Measurements from ENCODE around the gene CAMTA1.

DNA sequence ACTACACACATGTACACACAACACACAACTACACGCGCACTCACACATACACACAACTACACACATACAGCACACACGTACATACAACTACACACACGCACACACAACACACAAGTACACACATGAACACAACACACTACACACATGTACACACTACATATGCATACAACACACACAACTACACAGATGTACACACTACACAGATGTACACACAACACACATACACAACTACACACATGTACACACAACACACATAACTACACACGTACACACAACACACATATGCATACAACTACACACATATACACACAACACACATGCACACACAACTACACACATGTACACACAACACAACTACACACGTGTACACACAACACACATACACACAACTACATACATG lies 318.6 kb downstream of the CAMTA1 start:
- TF ChIP-seq, protein P1, sequence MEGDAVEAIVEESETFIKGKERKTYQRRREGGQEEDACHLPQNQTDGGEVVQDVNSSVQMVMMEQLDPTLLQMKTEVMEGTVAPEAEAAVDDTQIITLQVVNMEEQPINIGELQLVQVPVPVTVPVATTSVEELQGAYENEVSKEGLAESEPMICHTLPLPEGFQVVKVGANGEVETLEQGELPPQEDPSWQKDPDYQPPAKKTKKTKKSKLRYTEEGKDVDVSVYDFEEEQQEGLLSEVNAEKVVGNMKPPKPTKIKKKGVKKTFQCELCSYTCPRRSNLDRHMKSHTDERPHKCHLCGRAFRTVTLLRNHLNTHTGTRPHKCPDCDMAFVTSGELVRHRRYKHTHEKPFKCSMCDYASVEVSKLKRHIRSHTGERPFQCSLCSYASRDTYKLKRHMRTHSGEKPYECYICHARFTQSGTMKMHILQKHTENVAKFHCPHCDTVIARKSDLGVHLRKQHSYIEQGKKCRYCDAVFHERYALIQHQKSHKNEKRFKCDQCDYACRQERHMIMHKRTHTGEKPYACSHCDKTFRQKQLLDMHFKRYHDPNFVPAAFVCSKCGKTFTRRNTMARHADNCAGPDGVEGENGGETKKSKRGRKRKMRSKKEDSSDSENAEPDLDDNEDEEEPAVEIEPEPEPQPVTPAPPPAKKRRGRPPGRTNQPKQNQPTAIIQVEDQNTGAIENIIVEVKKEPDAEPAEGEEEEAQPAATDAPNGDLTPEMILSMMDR (IDR thresholded peaks at IDR 0.05): no peak
- no peak for TF ChIP-seq EP300 (IDR thresholded peaks at IDR 0.05; ENCODE audit: borderline replicate concordance in 1 of 2, low read depth in 1 of 2, low read length in 1 of 2)
- no peak for TF ChIP-seq FOXJ3 (CRISPR knock-in tag; IDR thresholded peaks at IDR 0.05)
- no peak for TF ChIP-seq TAF1 (IDR thresholded peaks at IDR 0.05; ENCODE audit: borderline replicate concordance, low read depth, low read length)
- TF ChIP-seq TCF12 (IDR thresholded peaks at IDR 0.05): no peak
- TF ChIP-seq ZBTB33 (IDR thresholded peaks at IDR 0.05; ENCODE audit: borderline replicate concordance, low read depth): no peak
- no peak for TF ChIP-seq USF2 (IDR thresholded peaks at IDR 0.05; ENCODE audit: borderline replicate concordance, low read depth, low read length)
- TF ChIP-seq EZH2phosphoT487 (IDR thresholded peaks at IDR 0.05; ENCODE audit: borderline replicate concordance, low read depth): no peak
- no peak for TF ChIP-seq FOXM1 (IDR thresholded peaks at IDR 0.05; ENCODE audit: low read depth)
- TF ChIP-seq RAD21 (IDR thresholded peaks at IDR 0.05; ENCODE audit: low read length): no peak
- TF ChIP-seq, protein P2, sequence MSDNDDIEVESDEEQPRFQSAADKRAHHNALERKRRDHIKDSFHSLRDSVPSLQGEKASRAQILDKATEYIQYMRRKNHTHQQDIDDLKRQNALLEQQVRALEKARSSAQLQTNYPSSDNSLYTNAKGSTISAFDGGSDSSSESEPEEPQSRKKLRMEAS (IDR thresholded peaks at IDR 0.05; ENCODE audit: low read depth): no peak
- TF ChIP-seq RCOR1 (IDR thresholded peaks at IDR 0.05; ENCODE audit: low read length): no peak
- TF ChIP-seq, protein P3, sequence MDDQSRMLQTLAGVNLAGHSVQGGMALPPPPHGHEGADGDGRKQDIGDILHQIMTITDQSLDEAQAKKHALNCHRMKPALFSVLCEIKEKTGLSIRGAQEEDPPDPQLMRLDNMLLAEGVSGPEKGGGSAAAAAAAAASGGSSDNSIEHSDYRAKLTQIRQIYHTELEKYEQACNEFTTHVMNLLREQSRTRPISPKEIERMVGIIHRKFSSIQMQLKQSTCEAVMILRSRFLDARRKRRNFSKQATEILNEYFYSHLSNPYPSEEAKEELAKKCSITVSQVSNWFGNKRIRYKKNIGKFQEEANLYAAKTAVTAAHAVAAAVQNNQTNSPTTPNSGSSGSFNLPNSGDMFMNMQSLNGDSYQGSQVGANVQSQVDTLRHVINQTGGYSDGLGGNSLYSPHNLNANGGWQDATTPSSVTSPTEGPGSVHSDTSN (IDR thresholded peaks at IDR 0.05): no peak
